ENCODE measurements around the gene ZDHHC9. TPM values are rescaled to one million over a fixed set of nuclear protein-coding genes. Genes with fewer than 3 reads are reported as not detected.
A peak's percentile ranks its signal among the peaks of the same experiment; 100 is the strongest.

The ZDHHC9 gene
- total and polyA plus RNA-seq, 12 donors = 4.3 to 75.7 (median 24.6) TPM

DNA sequence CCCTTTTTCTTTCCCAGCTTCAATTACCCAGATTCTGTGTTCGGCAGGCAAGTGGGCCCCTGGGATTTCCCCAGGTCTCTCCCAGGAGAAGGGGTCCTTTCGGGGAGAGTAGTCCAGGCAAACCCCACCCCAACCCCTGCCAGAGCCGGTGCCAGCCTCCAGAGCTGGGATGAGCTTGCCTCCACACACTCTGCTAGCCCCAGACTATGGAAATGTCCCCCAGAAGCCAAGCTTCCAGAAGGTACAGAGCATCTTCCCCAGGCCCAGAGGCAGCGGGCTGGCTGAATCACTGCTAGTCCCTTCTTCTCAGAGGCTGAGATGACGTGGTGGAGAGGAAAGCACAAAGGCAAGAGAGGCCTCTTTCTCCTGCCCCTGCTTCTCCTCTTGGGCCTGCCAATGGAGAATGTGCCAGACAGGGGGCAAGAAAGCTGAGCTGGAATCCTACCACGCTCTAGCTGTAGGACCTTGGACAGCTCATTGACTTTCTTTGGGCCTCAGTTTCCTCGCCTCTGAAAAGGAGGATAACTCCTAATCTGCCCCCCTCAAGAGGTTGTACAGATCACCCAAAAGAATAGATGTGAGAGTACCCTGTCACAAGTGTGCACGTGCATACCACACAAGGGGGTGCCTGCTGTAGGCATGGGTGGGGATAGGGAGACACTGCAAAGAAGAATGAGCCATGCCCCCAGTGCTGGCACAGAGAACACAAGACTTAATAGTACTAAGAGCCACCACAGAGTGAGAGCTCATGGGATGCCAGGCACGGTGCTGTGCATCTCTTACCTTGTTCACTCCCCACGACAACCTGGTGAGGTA lies 61.8 kb downstream of the ZDHHC9 start:
- H3K36me3 ChIP-seq (replicated peaks in 1 of 2) = no peaks in the 10 kb centered on the region
- intact Hi-C loops (cut with DNase I) = no loop called here
- no peaks in the 10 kb centered on the region for H3K9me3 ChIP-seq (replicated peaks in 1 of 3)
- 68 to 88% (median 77%) methylated on average over 4 to 10 of the region's 10 CpGs for WGBS, 4 donors
- no peak for TF ChIP-seq POLR2A (IDR thresholded peaks at IDR 0.05)
- TF ChIP-seq, protein P1, sequence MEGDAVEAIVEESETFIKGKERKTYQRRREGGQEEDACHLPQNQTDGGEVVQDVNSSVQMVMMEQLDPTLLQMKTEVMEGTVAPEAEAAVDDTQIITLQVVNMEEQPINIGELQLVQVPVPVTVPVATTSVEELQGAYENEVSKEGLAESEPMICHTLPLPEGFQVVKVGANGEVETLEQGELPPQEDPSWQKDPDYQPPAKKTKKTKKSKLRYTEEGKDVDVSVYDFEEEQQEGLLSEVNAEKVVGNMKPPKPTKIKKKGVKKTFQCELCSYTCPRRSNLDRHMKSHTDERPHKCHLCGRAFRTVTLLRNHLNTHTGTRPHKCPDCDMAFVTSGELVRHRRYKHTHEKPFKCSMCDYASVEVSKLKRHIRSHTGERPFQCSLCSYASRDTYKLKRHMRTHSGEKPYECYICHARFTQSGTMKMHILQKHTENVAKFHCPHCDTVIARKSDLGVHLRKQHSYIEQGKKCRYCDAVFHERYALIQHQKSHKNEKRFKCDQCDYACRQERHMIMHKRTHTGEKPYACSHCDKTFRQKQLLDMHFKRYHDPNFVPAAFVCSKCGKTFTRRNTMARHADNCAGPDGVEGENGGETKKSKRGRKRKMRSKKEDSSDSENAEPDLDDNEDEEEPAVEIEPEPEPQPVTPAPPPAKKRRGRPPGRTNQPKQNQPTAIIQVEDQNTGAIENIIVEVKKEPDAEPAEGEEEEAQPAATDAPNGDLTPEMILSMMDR (IDR thresholded peaks at IDR 0.05) = no peak
- no peak for DNase-seq
- H3K4me3 ChIP-seq = no peak overlapping the region
- no peak overlapping the region for H3K27ac ChIP-seq
- no peaks in the 10 kb centered on the region for H3K4me1 ChIP-seq (replicated peaks in 1 of 2)
- H3K27me3 ChIP-seq = no peaks in the 10 kb centered on the region

GRCh38 chrX:129781134-129781672 lies 62.5 kb downstream of the ZDHHC9 start:
- Histone ChIP-seq H3K9me3 (replicated peaks in 1 of 3) (no peaks in the 10 kb centered on the region), H3K27me3 (no peaks in the 10 kb centered on the region), H3K36me3 (replicated peaks in 1 of 2) (no peaks in the 10 kb centered on the region), H3K4me1 (replicated peaks in 1 of 2) (no peaks in the 10 kb centered on the region), H3K27ac (peak overlapping the region in 1 of 5 donors; percentile 40), H3K4me3 (no peak overlapping the region)
- intact Hi-C loops (cut with DNase I) = no loop called here
- WGBS, 4 donors = 60 to 76% (median 70%) methylated on average over 1 to 8 of the region's 8 CpGs
- DNase-seq = peak in 6 of 7 donors; percentile 21 to 62 (median 36)
- TF ChIP-seq, protein P1 (IDR thresholded peaks at IDR 0.05) = no peak
- no peak for TF ChIP-seq POLR2A (IDR thresholded peaks at IDR 0.05)

GRCh38 chrX:129780441-129781105 lies 63.1 kb downstream of the ZDHHC9 start:
- no peak for DNase-seq
- Histone ChIP-seq H3K36me3 (replicated peaks in 1 of 2) (no peaks in the 10 kb centered on the region), H3K27ac (peak overlapping the region in 1 of 5 donors; percentile 40), H3K4me3 (peak overlapping the region in 1 of 4 donors; percentile 34), H3K4me1 (replicated peaks in 1 of 2) (no peaks in the 10 kb centered on the region), H3K9me3 (replicated peaks in 1 of 3) (no peaks in the 10 kb centered on the region), H3K27me3 (no peaks in the 10 kb centered on the region)
- intact Hi-C loops (cut with DNase I) = no loop called here
- 75 to 82% (median 76%) methylated on average over 5 to 6 of the region's 6 CpGs for WGBS, 4 donors
- TF ChIP-seq, protein P1 (IDR thresholded peaks at IDR 0.05) = no peak
- TF ChIP-seq POLR2A (IDR thresholded peaks at IDR 0.05) = no peak

GRCh38 chrX:129779747-129780146 lies 63.9 kb downstream of the ZDHHC9 start, which contains the start of gene SASH3:
TSS of gene SASH3 (plus strand) at chrX:129779949. CDS start at chrX:129780098, 149 bp downstream.
- Histone ChIP-seq H3K4me1 (replicated peaks in 1 of 2) (no peaks in the 10 kb centered on the region), H3K4me3 (peak within 1 kb of the TSS in 1 of 4 donors; percentile 34), H3K36me3 (replicated peaks in 1 of 2) (no peaks in the 10 kb centered on the region), H3K27ac (peak within 1 kb of the TSS in 1 of 5 donors; percentile 65), H3K9me3 (replicated peaks in 1 of 3) (no peaks in the 10 kb centered on the region), H3K27me3 (no peaks in the 10 kb centered on the region)
- intact Hi-C loops (cut with DNase I) = no loop called here
- TF ChIP-seq POLR2A (IDR thresholded peaks at IDR 0.05) = no peak
- TF ChIP-seq, protein P1 (IDR thresholded peaks at IDR 0.05) = no peak
- peak in 6 of 7 donors; percentile 33 to 60 (median 50) for DNase-seq
- 70 to 77% (median 73%) methylated on average over 5 to 13 of the region's 13 CpGs for WGBS, 4 donors
